ENCODE measurements around the gene MRTFA.

MRTFA gene

GRCh38 chr22:40434745-40435144 is 201.8 kb downstream of the MRTFA start:
- no peak for TF ChIP-seq CTCF (conservative IDR thresholded peaks at IDR 0.05; ENCODE audit: low read depth)
- peak overlapping the region; percentile 5; the same call in 1 of the 2 replicates for H3K27ac ChIP-seq
- DNase-seq (ENCODE audit: low spot score) = no peak
- ChIA-PET CTCF (interaction anchor here (0.7 kb wide), 1 partner anchor 89 kb away, joined by 3 read pairs; no protein-coding TSS in a partner anchor), POLR2A (ENCODE audit: low non-redundant PET) (no interaction called here)

GRCh38 chr22:40434106-40434505 is 202.4 kb downstream of the MRTFA start:
- POLR2A ChIA-PET (ENCODE audit: low non-redundant PET) = no interaction called here
- CTCF ChIA-PET = no interaction called here
- H3K27ac ChIP-seq = peak overlapping the region; percentile 5; the same call in 1 of the 2 replicates
- TF ChIP-seq CTCF (conservative IDR thresholded peaks at IDR 0.05; ENCODE audit: low read depth) = no peak
- DNase-seq (ENCODE audit: low spot score) = no peak

GRCh38 chr22:40433416-40434090 is 203.0 kb downstream of the MRTFA start:
- ChIA-PET POLR2A (ENCODE audit: low non-redundant PET) (no interaction called here), CTCF (no interaction called here)
- no peak overlapping the region for H3K27ac ChIP-seq
- no peak for DNase-seq (ENCODE audit: low spot score)
- no peak for TF ChIP-seq CTCF (conservative IDR thresholded peaks at IDR 0.05; ENCODE audit: low read depth)

GRCh38 chr22:40432625-40433024 is 203.9 kb downstream of the MRTFA start:
- CTCF ChIA-PET = no interaction called here
- no peak for TF ChIP-seq CTCF (conservative IDR thresholded peaks at IDR 0.05; ENCODE audit: low read depth)
- POLR2A ChIA-PET (ENCODE audit: low non-redundant PET) = no interaction called here
- H3K27ac ChIP-seq = no peak overlapping the region; the same call in 1 of the 2 replicates
- DNase-seq (ENCODE audit: low spot score) = no peak

GRCh38 chr22:40432157-40432556 is 204.4 kb downstream of the MRTFA start:
- no peak overlapping the region; the same call in 1 of the 2 replicates for H3K27ac ChIP-seq
- TF ChIP-seq CTCF (conservative IDR thresholded peaks at IDR 0.05; ENCODE audit: low read depth) = no peak
- CTCF ChIA-PET = no interaction called here
- POLR2A ChIA-PET (ENCODE audit: low non-redundant PET) = no interaction called here
- DNase-seq (ENCODE audit: low spot score) = no peak

GRCh38 chr22:40430991-40431390 is 205.5 kb downstream of the MRTFA start:
- ChIA-PET CTCF (no interaction called here), POLR2A (ENCODE audit: low non-redundant PET) (interaction anchor here (0.5 to 0.6 kb wide), 2 partner anchors 221 to 316 kb away, joined by 3 to 4 read pairs; no protein-coding TSS in a partner anchor)
- TF ChIP-seq CTCF (conservative IDR thresholded peaks at IDR 0.05; ENCODE audit: low read depth) = no peak
- no peak overlapping the region; the same call in 1 of the 2 replicates for H3K27ac ChIP-seq
- DNase-seq (ENCODE audit: low spot score) = no peak
